Liver (tissue), 9 donors: ENCODE data around the gene MTHFSD. TPM values are rescaled to one million over a fixed set of nuclear protein-coding genes. Genes with fewer than 3 reads are reported as not detected.

ENCODE experiments used
- DNase-seq: peaks from one replicate; pipeline ENCODE4 v3.0.0-alpha.2; 2017; ENCODE audit warnings: low spot score
- H3K27ac ChIP-seq, 2 donors: one replicate each; pipeline ENCODE4 v1.7.0; 2013; ENCODE audit warnings: inconsistent platforms in 2 of 2, low read length in 2 of 2, control low read depth in 1 of 2, low read depth in 1 of 2, mild to moderate bottlenecking in 1 of 2
- H3K27me3 ChIP-seq, 4 donors: one replicate each; pipeline versions ENCODE4 v1.6.1 to v1.7.0; 2013; ENCODE audit warnings: low read length in 3 of 4, inconsistent platforms in 1 of 4, mild to moderate bottlenecking in 1 of 4, moderate library complexity in 1 of 4; ENCODE audit not compliant: control insufficient read depth in 4 of 4, insufficient read depth in 4 of 4
- H3K36me3 ChIP-seq, 4 donors: one replicate each; pipeline versions ENCODE4 v1.6.1 to v1.7.0; 2013; ENCODE audit warnings: low read length in 3 of 4, mild to moderate bottlenecking in 3 of 4, low read depth in 1 of 4, moderate library complexity in 1 of 4; ENCODE audit not compliant: control insufficient read depth in 4 of 4, insufficient read depth in 3 of 4
- H3K4me1 ChIP-seq, 4 donors: one replicate each; pipeline versions ENCODE4 v1.6.1 to v1.7.0; 2013; ENCODE audit warnings: low read length in 3 of 4, mild to moderate bottlenecking in 3 of 4, moderate library complexity in 1 of 4; ENCODE audit not compliant: control insufficient read depth in 4 of 4, insufficient read depth in 4 of 4
- H3K4me3 ChIP-seq, 3 donors: one replicate each; pipeline versions ENCODE4 v1.6.1 to v1.7.0; 2013; ENCODE audit warnings: low read length in 3 of 3, control low read depth in 1 of 3, low read depth in 1 of 3, mild to moderate bottlenecking in 1 of 3
- H3K9ac ChIP-seq, 2 donors: one replicate each; pipeline ENCODE4 v1.7.0; 2013; ENCODE audit warnings: low read length in 2 of 2, mild to moderate bottlenecking in 2 of 2, moderate library complexity in 2 of 2, control low read depth in 1 of 2, low read depth in 1 of 2
- H3K9me3 ChIP-seq, 4 donors: one replicate each; pipeline versions ENCODE4 v1.6.1 to v1.7.0; 2013; ENCODE audit warnings: low read length in 3 of 4; ENCODE audit not compliant: control insufficient read depth in 4 of 4
- EGR1 ChIP-seq, 2 donors: IDR thresholded peaks; 2 replicates each; pipeline ENCODE4 v1.6.1; 2016 to 2018; ENCODE audit warnings: antibody characterized with exemption in 2 of 2, low read depth in 2 of 2
- FOXA1 ChIP-seq: IDR thresholded peaks from 2 replicates; pipeline ENCODE4 v1.6.1; 2016; ENCODE audit warnings: antibody characterized with exemption
- FOXA2 ChIP-seq: IDR thresholded peaks from 2 replicates; pipeline ENCODE4 v1.6.1; 2016; ENCODE audit warnings: antibody characterized with exemption
- GABPA ChIP-seq, 2 donors: IDR thresholded peaks in 1 of 2; conservative IDR thresholded peaks in 1 of 2; 2 replicates each; pipeline ENCODE4 v1.6.1; 2016; ENCODE audit warnings: antibody characterized with exemption in 2 of 2, mild to moderate bottlenecking in 1 of 2, moderate library complexity in 1 of 2
- HNF4A ChIP-seq, 2 donors: conservative IDR thresholded peaks; 2 replicates each; pipeline ENCODE4 v1.6.1; 2016; ENCODE audit warnings: antibody characterized with exemption in 2 of 2, mild to moderate bottlenecking in 2 of 2
- HNF4G ChIP-seq: IDR thresholded peaks from 2 replicates; pipeline ENCODE4 v1.6.1; 2016; ENCODE audit warnings: antibody characterized with exemption
- NR2F2 ChIP-seq: IDR thresholded peaks from 2 replicates; pipeline ENCODE4 v1.6.1; 2016; ENCODE audit warnings: antibody characterized with exemption
- RAD21 ChIP-seq, 2 donors: IDR thresholded peaks; 2 replicates each; pipeline ENCODE4 v1.6.1; 2016; ENCODE audit warnings: antibody characterized with exemption in 2 of 2, mild to moderate bottlenecking in 2 of 2
- RXRA ChIP-seq, 2 donors: IDR thresholded peaks; 2 replicates each; pipeline ENCODE4 v1.6.1; 2017 to 2018; ENCODE audit warnings: antibody characterized with exemption in 2 of 2, mild to moderate bottlenecking in 1 of 2
- SP1 ChIP-seq: IDR thresholded peaks from 2 replicates; pipeline ENCODE4 v1.6.1; 2018; ENCODE audit warnings: antibody characterized with exemption, mild to moderate bottlenecking
- TAF1 ChIP-seq: conservative IDR thresholded peaks from 2 replicates; pipeline ENCODE4 v1.6.1; 2016; ENCODE audit warnings: antibody characterized with exemption, mild to moderate bottlenecking
- YY1 ChIP-seq: IDR thresholded peaks from 2 replicates; pipeline ENCODE4 v1.6.1; 2016; ENCODE audit warnings: antibody characterized with exemption, mild to moderate bottlenecking
- WGBS: extraction: QIAGEN DNeasy Blood & Tissue Kit; methylation state at CpG from one replicate; pipeline ENCODE4 v1.1.7; 2013; 5-methylcytosine and 5-hydroxymethylcytosine counted together
- polyA plus RNA-seq, 2 donors: library from polyadenylated mRNA; stranded (reverse) in 1 of 2; unstranded in 1 of 2; fragments of 200-250 nt in 1 of 2; fragments of >200 nt in 1 of 2; fragmentation: Nextera tagmentation in 1 of 2; extraction: Ambion mirVana in 1 of 2; gene quantifications; one replicate each; pipeline versions ENCODE4 v1.2.1 to v1.2.3, GENCODE V29; 2013 to 2015
- total RNA-seq, 2 donors: library from RNA; depleted of rRNA; stranded (reverse); fragments of >200 nt; gene quantifications; one replicate each; pipeline ENCODE4 v1.2.3, GENCODE V29; 2014
- TF ChIP-seq, protein P1 (sequence below): fragments of 150-350 bp; IDR thresholded peaks from 2 replicates; pipeline ENCODE4 v1.5.1; 2017; ENCODE audit warnings: improper control_type of control experiment, low read depth, low read length; ENCODE audit not compliant: missing input control
- TF ChIP-seq, protein P2 (sequence below): IDR thresholded peaks from 2 replicates; pipeline ENCODE4 v1.6.1; 2016; ENCODE audit warnings: antibody characterized with exemption
- TF ChIP-seq, protein P3 (sequence below): IDR thresholded peaks from 2 replicates; pipeline ENCODE4 v1.6.1; 2016; ENCODE audit warnings: antibody characterized with exemption, mild to moderate bottlenecking
- TF ChIP-seq, protein P4 (sequence below): IDR thresholded peaks from 2 replicates; pipeline ENCODE4 v1.6.1; 2016; ENCODE audit warnings: antibody characterized with exemption
- TF ChIP-seq, protein P5 (sequence below): IDR thresholded peaks from 2 replicates; pipeline ENCODE4 v1.6.1; 2016; ENCODE audit warnings: antibody characterized with exemption
- donor health status: healthy.
- donor health status: healthy.
- donor health status: healthy.
- donor health status: healthy.
- donor health status: healthy.

The MTHFSD gene
- total and polyA plus RNA-seq, 4 donors, result 4.6 to 8.1 (median 6.5) TPM

DNA sequence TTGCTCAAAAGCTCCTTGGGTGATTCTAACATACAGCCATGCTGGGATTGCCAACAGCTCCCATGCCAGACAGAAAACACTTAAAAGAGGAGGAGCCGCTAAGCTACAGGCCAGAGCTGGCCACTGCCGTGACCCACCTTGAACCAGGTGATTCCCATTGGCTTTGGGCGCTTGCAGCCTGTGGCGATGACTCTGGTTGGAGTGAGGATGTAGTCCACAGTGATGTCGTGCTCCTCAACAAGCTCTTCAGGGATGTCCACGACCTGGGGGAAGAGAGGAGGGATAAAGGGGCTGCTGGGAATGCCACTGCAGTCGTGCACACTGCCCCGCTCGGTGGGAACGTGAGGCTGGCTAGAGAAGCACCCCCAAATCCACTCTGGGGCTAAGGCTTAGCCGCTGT is 13.5 kb downstream of the MTHFSD start:
- H3K9ac ChIP-seq, result no peak overlapping the region
- H3K27me3 ChIP-seq, result no peaks in the 10 kb centered on the region
- no peak overlapping the region for H3K27ac ChIP-seq
- WGBS, result 96% methylated on average over 11 of the region's 11 CpGs
- H3K9me3 ChIP-seq, result no peaks in the 10 kb centered on the region
- no peaks in the 10 kb centered on the region for H3K4me1 ChIP-seq
- DNase-seq, result no peak
- no peak overlapping the region for H3K4me3 ChIP-seq
- peaks cover 16 to 75% (median 46%) of the 10 kb centered on the region in 4 donors for H3K36me3 ChIP-seq
- TF ChIP-seq TAF1 (no peak), YY1 (no peak), NR2F2 (no peak), FOXA1 (no peak), EGR1 (IDR thresholded peaks at IDR 0.05; ENCODE audit: low read depth in 2 of 2) (no peak), HNF4G (no peak), GABPA (IDR thresholded peaks at IDR 0.05 in 1 of 2, conservative IDR thresholded peaks at IDR 0.05 in 1 of 2) (no peak), HNF4A (conservative IDR thresholded peaks at IDR 0.05) (no peak)
- TF ChIP-seq, protein P1, sequence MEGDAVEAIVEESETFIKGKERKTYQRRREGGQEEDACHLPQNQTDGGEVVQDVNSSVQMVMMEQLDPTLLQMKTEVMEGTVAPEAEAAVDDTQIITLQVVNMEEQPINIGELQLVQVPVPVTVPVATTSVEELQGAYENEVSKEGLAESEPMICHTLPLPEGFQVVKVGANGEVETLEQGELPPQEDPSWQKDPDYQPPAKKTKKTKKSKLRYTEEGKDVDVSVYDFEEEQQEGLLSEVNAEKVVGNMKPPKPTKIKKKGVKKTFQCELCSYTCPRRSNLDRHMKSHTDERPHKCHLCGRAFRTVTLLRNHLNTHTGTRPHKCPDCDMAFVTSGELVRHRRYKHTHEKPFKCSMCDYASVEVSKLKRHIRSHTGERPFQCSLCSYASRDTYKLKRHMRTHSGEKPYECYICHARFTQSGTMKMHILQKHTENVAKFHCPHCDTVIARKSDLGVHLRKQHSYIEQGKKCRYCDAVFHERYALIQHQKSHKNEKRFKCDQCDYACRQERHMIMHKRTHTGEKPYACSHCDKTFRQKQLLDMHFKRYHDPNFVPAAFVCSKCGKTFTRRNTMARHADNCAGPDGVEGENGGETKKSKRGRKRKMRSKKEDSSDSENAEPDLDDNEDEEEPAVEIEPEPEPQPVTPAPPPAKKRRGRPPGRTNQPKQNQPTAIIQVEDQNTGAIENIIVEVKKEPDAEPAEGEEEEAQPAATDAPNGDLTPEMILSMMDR, result no peak
- TF ChIP-seq, protein P2, sequence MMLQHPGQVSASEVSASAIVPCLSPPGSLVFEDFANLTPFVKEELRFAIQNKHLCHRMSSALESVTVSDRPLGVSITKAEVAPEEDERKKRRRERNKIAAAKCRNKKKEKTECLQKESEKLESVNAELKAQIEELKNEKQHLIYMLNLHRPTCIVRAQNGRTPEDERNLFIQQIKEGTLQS, result no peak
- TF ChIP-seq, protein P3, sequence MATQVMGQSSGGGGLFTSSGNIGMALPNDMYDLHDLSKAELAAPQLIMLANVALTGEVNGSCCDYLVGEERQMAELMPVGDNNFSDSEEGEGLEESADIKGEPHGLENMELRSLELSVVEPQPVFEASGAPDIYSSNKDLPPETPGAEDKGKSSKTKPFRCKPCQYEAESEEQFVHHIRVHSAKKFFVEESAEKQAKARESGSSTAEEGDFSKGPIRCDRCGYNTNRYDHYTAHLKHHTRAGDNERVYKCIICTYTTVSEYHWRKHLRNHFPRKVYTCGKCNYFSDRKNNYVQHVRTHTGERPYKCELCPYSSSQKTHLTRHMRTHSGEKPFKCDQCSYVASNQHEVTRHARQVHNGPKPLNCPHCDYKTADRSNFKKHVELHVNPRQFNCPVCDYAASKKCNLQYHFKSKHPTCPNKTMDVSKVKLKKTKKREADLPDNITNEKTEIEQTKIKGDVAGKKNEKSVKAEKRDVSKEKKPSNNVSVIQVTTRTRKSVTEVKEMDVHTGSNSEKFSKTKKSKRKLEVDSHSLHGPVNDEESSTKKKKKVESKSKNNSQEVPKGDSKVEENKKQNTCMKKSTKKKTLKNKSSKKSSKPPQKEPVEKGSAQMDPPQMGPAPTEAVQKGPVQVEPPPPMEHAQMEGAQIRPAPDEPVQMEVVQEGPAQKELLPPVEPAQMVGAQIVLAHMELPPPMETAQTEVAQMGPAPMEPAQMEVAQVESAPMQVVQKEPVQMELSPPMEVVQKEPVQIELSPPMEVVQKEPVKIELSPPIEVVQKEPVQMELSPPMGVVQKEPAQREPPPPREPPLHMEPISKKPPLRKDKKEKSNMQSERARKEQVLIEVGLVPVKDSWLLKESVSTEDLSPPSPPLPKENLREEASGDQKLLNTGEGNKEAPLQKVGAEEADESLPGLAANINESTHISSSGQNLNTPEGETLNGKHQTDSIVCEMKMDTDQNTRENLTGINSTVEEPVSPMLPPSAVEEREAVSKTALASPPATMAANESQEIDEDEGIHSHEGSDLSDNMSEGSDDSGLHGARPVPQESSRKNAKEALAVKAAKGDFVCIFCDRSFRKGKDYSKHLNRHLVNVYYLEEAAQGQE, result no peak
- TF ChIP-seq, protein P4, sequence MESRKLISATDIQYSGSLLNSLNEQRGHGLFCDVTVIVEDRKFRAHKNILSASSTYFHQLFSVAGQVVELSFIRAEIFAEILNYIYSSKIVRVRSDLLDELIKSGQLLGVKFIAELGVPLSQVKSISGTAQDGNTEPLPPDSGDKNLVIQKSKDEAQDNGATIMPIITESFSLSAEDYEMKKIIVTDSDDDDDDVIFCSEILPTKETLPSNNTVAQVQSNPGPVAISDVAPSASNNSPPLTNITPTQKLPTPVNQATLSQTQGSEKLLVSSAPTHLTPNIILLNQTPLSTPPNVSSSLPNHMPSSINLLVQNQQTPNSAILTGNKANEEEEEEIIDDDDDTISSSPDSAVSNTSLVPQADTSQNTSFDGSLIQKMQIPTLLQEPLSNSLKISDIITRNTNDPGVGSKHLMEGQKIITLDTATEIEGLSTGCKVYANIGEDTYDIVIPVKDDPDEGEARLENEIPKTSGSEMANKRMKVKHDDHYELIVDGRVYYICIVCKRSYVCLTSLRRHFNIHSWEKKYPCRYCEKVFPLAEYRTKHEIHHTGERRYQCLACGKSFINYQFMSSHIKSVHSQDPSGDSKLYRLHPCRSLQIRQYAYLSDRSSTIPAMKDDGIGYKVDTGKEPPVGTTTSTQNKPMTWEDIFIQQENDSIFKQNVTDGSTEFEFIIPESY, result no peak

DNA sequence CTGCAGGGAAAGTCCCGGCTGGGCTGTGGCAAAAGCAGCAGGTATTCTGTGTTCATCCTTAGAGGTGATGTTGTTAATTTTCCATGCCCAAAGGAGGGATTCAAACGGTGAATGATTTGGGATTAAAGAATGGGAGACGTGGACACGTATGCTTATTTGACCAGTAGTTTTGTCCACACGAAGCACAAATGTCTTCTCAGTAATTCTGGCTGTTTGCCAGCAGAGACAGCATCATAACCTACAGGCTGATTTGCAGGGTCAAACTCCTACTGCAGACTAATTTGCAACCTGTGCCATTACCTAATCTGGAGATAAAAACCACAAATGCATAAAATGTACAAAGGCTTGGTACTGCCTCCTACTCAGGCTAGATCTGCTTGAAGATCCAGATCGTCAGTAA is 14.1 kb downstream of the MTHFSD start:
- Histone ChIP-seq H3K27me3 (no peaks in the 10 kb centered on the region), H3K4me3 (no peak overlapping the region), H3K4me1 (no peaks in the 10 kb centered on the region), H3K36me3 (peaks cover 16 to 69% (median 44%) of the 10 kb centered on the region in 4 donors), H3K27ac (no peak overlapping the region), H3K9me3 (no peaks in the 10 kb centered on the region), H3K9ac (no peak overlapping the region)
- WGBS, result 92% methylated on average over 6 of the region's 6 CpGs
- DNase-seq, result no peak
- TF ChIP-seq FOXA1 (no peak), FOXA2 (no peak), YY1 (no peak), RXRA (IDR thresholded peaks at IDR 0.05) (no peak), EGR1 (IDR thresholded peaks at IDR 0.05; ENCODE audit: low read depth in 2 of 2) (no peak), HNF4G (no peak), HNF4A (conservative IDR thresholded peaks at IDR 0.05) (no peak), SP1 (no peak), NR2F2 (no peak), RAD21 (IDR thresholded peaks at IDR 0.05) (no peak), GABPA (IDR thresholded peaks at IDR 0.05 in 1 of 2, conservative IDR thresholded peaks at IDR 0.05 in 1 of 2) (no peak)
- TF ChIP-seq, protein P4, result no peak
- TF ChIP-seq, protein P5, sequence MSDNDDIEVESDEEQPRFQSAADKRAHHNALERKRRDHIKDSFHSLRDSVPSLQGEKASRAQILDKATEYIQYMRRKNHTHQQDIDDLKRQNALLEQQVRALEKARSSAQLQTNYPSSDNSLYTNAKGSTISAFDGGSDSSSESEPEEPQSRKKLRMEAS, result no peak
- TF ChIP-seq, protein P2, result no peak
